HEK293 (cell line): ENCODE data around the gene AHCY.

Experiments
- CTCF ChIA-PET: fragments of 350-600 bp; formaldehyde crosslinking; extraction: SDS; loops from one replicate; lab custom pipeline; 2021; ENCODE audit warnings: antibody characterized with exemption; lab: Yijun Ruan, JAX
- POLR2A ChIA-PET: fragments of 300-600 bp; formaldehyde crosslinking; extraction: SDS; loops from one replicate; lab custom pipeline; 2020; ENCODE audit warnings: antibody characterized with exemption, inconsistent platforms; lab: Yijun Ruan, JAX
- H3K27ac ChIP-seq: fragments of 200-500 bp; sonication (Bioruptor generic); 2 replicates; pipeline ENCODE4 v1.5.1; 2014; ENCODE audit warnings: low read depth, low read length, control low read depth, inconsistent platforms; ENCODE audit errors: extremely low read depth
- H3K36me3 ChIP-seq, 2 experiments: fragments of 200-500 bp in 1 of 2; sonication (Bioruptor generic) in 1 of 2; 1 replicate in 1 of 2; 2 replicates in 1 of 2; pipeline ENCODE4 v1.5.1; 2014 to 2017; ENCODE audit warnings: inconsistent platforms in 2 of 2, low read length in 2 of 2; ENCODE audit not compliant: control insufficient read depth in 2 of 2, insufficient read depth in 1 of 2
- H3K4me1 ChIP-seq: fragments of 200-500 bp; sonication (Bioruptor generic); 2 replicates; pipeline ENCODE4 v1.5.1; 2014; ENCODE audit warnings: mild to moderate bottlenecking, low read length, inconsistent platforms; ENCODE audit not compliant: control insufficient read depth, insufficient read depth
- H3K4me3 ChIP-seq: 2 replicates; pipeline ENCODE4 v1.5.1; 2011; ENCODE audit warnings: low read depth, mild to moderate bottlenecking, control low read depth, low read length, moderate library complexity
- H3K9me3 ChIP-seq: fragments of 200-500 bp; sonication (Bioruptor generic); 2 replicates; pipeline ENCODE4 v1.5.1; 2014; ENCODE audit warnings: low read depth, low read length, inconsistent platforms; ENCODE audit not compliant: control insufficient read depth, insufficient read depth
- HOXC10 ChIP-seq: sonication (generic); formaldehyde crosslinking; IDR thresholded peaks from 2 replicates; pipeline ENCODE4 v1.8.1; 2023; ENCODE audit warnings: mild to moderate bottlenecking, missing genetic modification reagents
- KLF7 ChIP-seq: fragments of 450-650 bp; formaldehyde crosslinking; IDR thresholded peaks from 2 replicates; pipeline ENCODE4 v1.5.1; 2016; ENCODE audit warnings: missing biosample characterization, missing genetic modification characterization, borderline replicate concordance
- OSR2 ChIP-seq: fragments of 450-650 bp; formaldehyde crosslinking; IDR thresholded peaks from 2 replicates; pipeline ENCODE4 v1.5.1; 2016; ENCODE audit warnings: missing biosample characterization, missing genetic modification characterization
- SETDB1 ChIP-seq: IDR thresholded peaks from one replicate; pipeline ENCODE4 v1.6.1; 2017; ENCODE audit warnings: mild to moderate bottlenecking, low read length, moderate library complexity, mixed read lengths; ENCODE audit not compliant: insufficient read length
- SP3 ChIP-seq: fragments of 450-650 bp; formaldehyde crosslinking; IDR thresholded peaks from 2 replicates; pipeline ENCODE4 v1.5.1; 2016; ENCODE audit warnings: missing biosample characterization, missing genetic modification characterization
- ZBTB10 ChIP-seq: fragments of 450-650 bp; formaldehyde crosslinking; IDR thresholded peaks from 2 replicates; pipeline ENCODE4 v1.5.1; 2016; ENCODE audit warnings: missing biosample characterization, missing genetic modification characterization
- ZBTB17 ChIP-seq: fragments of 450-650 bp; formaldehyde crosslinking; IDR thresholded peaks from 2 replicates; pipeline ENCODE4 v1.5.1; 2016; ENCODE audit warnings: missing biosample characterization, missing genetic modification characterization
- ZFP37 ChIP-seq: fragments of 450-650 bp; formaldehyde crosslinking; IDR thresholded peaks from 2 replicates; pipeline ENCODE4 v1.5.1; 2016; ENCODE audit warnings: missing biosample characterization, missing genetic modification characterization
- ZNF10 ChIP-seq: fragments of 450-650 bp; formaldehyde crosslinking; IDR thresholded peaks from 2 replicates; pipeline ENCODE4 v1.5.1; 2017; ENCODE audit warnings: missing biosample characterization, missing genetic modification characterization
- ZNF157 ChIP-seq: fragments of 450-650 bp; formaldehyde crosslinking; IDR thresholded peaks from 2 replicates; pipeline ENCODE4 v1.5.1; 2016; ENCODE audit warnings: missing biosample characterization, missing genetic modification characterization
- ZNF16 ChIP-seq: fragments of 450-650 bp; formaldehyde crosslinking; IDR thresholded peaks from 2 replicates; pipeline ENCODE4 v1.5.1; 2016; ENCODE audit warnings: low read depth, missing biosample characterization, missing genetic modification characterization
- ZNF18 ChIP-seq: fragments of 450-650 bp; formaldehyde crosslinking; IDR thresholded peaks from 2 replicates; pipeline ENCODE4 v1.5.1; 2016; ENCODE audit warnings: missing biosample characterization, missing genetic modification characterization
- ZNF324 ChIP-seq: fragments of 450-650 bp; formaldehyde crosslinking; IDR thresholded peaks from 2 replicates; pipeline ENCODE4 v1.5.1; 2016; ENCODE audit warnings: missing biosample characterization, missing genetic modification characterization
- ZNF335 ChIP-seq: fragments of 450-650 bp; formaldehyde crosslinking; conservative IDR thresholded peaks from 2 replicates; pipeline ENCODE4 v1.5.1; 2016; ENCODE audit warnings: missing biosample characterization, missing genetic modification characterization
- ZNF350 ChIP-seq: fragments of 450-650 bp; formaldehyde crosslinking; IDR thresholded peaks from 2 replicates; pipeline ENCODE4 v1.5.0; 2017; ENCODE audit warnings: missing biosample characterization, mild to moderate bottlenecking, missing genetic modification characterization
- ZNF501 ChIP-seq: fragments of 450-650 bp; formaldehyde crosslinking; IDR thresholded peaks from 2 replicates; pipeline ENCODE4 v1.5.1; 2016; ENCODE audit warnings: missing biosample characterization, missing genetic modification characterization
- ZNF514 ChIP-seq: fragments of 450-650 bp; formaldehyde crosslinking; IDR thresholded peaks from 2 replicates; pipeline ENCODE4 v1.5.1; 2016; ENCODE audit warnings: missing biosample characterization, missing genetic modification characterization
- ZNF548 ChIP-seq: fragments of 450-650 bp; formaldehyde crosslinking; IDR thresholded peaks from 2 replicates; pipeline ENCODE4 v1.5.1; 2016; ENCODE audit warnings: missing biosample characterization, missing genetic modification characterization
- ZNF623 ChIP-seq: fragments of 450-650 bp; formaldehyde crosslinking; IDR thresholded peaks from 2 replicates; pipeline ENCODE4 v1.5.1; 2016; ENCODE audit warnings: missing biosample characterization, missing genetic modification characterization
- ZNF624 ChIP-seq: fragments of 450-650 bp; formaldehyde crosslinking; IDR thresholded peaks from 2 replicates; pipeline ENCODE4 v1.5.1; 2017; ENCODE audit warnings: missing biosample characterization, missing genetic modification characterization
- ZNF654 ChIP-seq: fragments of 450-650 bp; formaldehyde crosslinking; IDR thresholded peaks from 2 replicates; pipeline ENCODE4 v1.5.1; 2016; ENCODE audit warnings: low read depth, missing biosample characterization, missing genetic modification characterization
- ZSCAN23 ChIP-seq: fragments of 450-650 bp; formaldehyde crosslinking; IDR thresholded peaks from 2 replicates; pipeline ENCODE4 v1.5.1; 2016; ENCODE audit warnings: missing biosample characterization, missing genetic modification characterization

AHCY gene

GRCh38 chr20:34249291-34249690, 53.9 kb downstream of the AHCY start:
- Histone ChIP-seq H3K27ac (no peak overlapping the region), H3K9me3 (no peaks in the 10 kb centered on the region), H3K4me1 (no peaks in the 10 kb centered on the region), H3K4me3 (no peak overlapping the region), H3K36me3 (no peaks in the 10 kb centered on the region)
- POLR2A ChIA-PET = interaction anchor here (0.6 kb wide), 1 partner anchor 395 kb away, joined by 4 read pairs; no protein-coding TSS in a partner anchor
- no peak for TF ChIP-seq OSR2 (tag by site-specific recombination)
- no peak for TF ChIP-seq ZNF548 (tag by site-specific recombination)
- no peak for TF ChIP-seq HOXC10 (CRISPR knock-in tag)
- no peak for TF ChIP-seq ZNF654 (tag by site-specific recombination)
- no peak for TF ChIP-seq ZNF157
- TF ChIP-seq ZNF350 (tag by site-specific recombination) = no peak
- TF ChIP-seq ZBTB10 (tag by site-specific recombination) = no peak
- TF ChIP-seq KLF7 (tag by site-specific recombination) = no peak
- TF ChIP-seq ZBTB17 (tag by site-specific recombination) = no peak
- TF ChIP-seq ZNF623 (tag by site-specific recombination) = no peak
- no peak for TF ChIP-seq ZNF10 (tag by site-specific recombination)
- no peak for TF ChIP-seq ZSCAN23 (tag by site-specific recombination)
- no peak for TF ChIP-seq ZNF16 (tag by site-specific recombination)
- no peak for TF ChIP-seq ZNF624 (tag by site-specific recombination)
- CTCF ChIA-PET = interaction anchor here (0.5 to 0.7 kb wide), 4 partner anchors 24 to 986 kb away, joined by 3 to 4 read pairs (median 3); no protein-coding TSS in a partner anchor

GRCh38 chr20:34246126-34246626, 57.0 kb downstream of the AHCY start:
- H3K4me1 ChIP-seq = no peaks in the 10 kb centered on the region
- no peak overlapping the region for H3K27ac ChIP-seq
- POLR2A ChIA-PET = no interaction called here
- TF ChIP-seq ZNF624 (tag by site-specific recombination) = no peak
- no peak for TF ChIP-seq ZNF335 (tag by site-specific recombination)
- no peak for TF ChIP-seq ZNF501 (tag by site-specific recombination)
- no peak for TF ChIP-seq ZNF18
- no peak for TF ChIP-seq ZFP37 (tag by site-specific recombination)
- TF ChIP-seq ZNF514 (tag by site-specific recombination) = no peak
- no peak for TF ChIP-seq OSR2 (tag by site-specific recombination)
- no peak for TF ChIP-seq ZNF324 (tag by site-specific recombination)
- TF ChIP-seq SETDB1 = no peak
- no peak for TF ChIP-seq SP3 (tag by site-specific recombination)
- CTCF ChIA-PET = interaction anchor here (0.6 to 0.7 kb wide), 3 partner anchors 10 to 849 kb away, joined by 3 to 5 read pairs (median 3); no protein-coding TSS in a partner anchor
- no peaks in the 10 kb centered on the region for H3K36me3 ChIP-seq
- H3K4me3 ChIP-seq = no peak overlapping the region
- no peaks in the 10 kb centered on the region for H3K9me3 ChIP-seq
